IPS-18a (cell line): Measurements from ENCODE around the gene ETS1.

Experiments used
- H3K27ac ChIP-seq: one replicate; pipeline ENCODE4 v1.5.1; 2013; ENCODE audit warnings: low read length
- H3K27me3 ChIP-seq: one replicate; pipeline ENCODE4 v1.6.1; 2013; ENCODE audit warnings: mild to moderate bottlenecking, low read length; ENCODE audit not compliant: control insufficient read depth, insufficient read depth
- H3K36me3 ChIP-seq: one replicate; pipeline ENCODE4 v1.6.1; 2013; ENCODE audit warnings: low read depth, low read length; ENCODE audit not compliant: control insufficient read depth
- H3K4me1 ChIP-seq: one replicate; pipeline ENCODE4 v1.6.1; 2013; ENCODE audit warnings: low read depth, low read length; ENCODE audit not compliant: control insufficient read depth
- H3K4me3 ChIP-seq: one replicate; pipeline ENCODE4 v1.5.1; 2013; ENCODE audit warnings: low read length
- H3K9ac ChIP-seq: one replicate; pipeline ENCODE4 v1.6.1; 2013; ENCODE audit warnings: mild to moderate bottlenecking, low read length, moderate library complexity
- H3K9me3 ChIP-seq: one replicate; pipeline ENCODE4 v1.6.1; 2013; ENCODE audit warnings: low read depth, low read length; ENCODE audit not compliant: control insufficient read depth

Gene ETS1

DNA sequence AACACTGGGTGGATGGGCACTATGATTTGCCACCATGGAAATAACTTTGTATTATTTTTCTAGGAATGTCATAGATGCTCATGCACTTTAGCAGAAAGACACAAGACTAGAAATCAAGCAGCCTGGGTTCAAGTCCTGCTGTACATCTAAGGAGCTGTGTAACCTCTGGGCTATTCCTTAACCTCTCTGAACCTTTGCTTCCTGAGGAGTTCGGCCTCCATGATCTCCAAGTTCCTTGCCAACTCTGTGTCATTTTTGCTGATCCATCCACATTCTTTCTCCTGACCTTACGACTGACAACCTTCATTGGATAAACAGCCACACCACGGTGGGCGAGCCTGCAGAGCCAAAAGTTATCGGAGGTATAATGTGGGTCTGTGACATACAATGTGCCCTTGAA, 24.1 kb downstream of the ETS1 start:
- no peak overlapping the region for H3K4me3 ChIP-seq
- no peaks in the 10 kb centered on the region for H3K27me3 ChIP-seq
- H3K9ac ChIP-seq = no peak overlapping the region
- no peaks in the 10 kb centered on the region for H3K9me3 ChIP-seq
- H3K27ac ChIP-seq = no peak overlapping the region
- peaks cover 4% of the 10 kb centered on the region for H3K4me1 ChIP-seq
- H3K36me3 ChIP-seq = no peaks in the 10 kb centered on the region

DNA sequence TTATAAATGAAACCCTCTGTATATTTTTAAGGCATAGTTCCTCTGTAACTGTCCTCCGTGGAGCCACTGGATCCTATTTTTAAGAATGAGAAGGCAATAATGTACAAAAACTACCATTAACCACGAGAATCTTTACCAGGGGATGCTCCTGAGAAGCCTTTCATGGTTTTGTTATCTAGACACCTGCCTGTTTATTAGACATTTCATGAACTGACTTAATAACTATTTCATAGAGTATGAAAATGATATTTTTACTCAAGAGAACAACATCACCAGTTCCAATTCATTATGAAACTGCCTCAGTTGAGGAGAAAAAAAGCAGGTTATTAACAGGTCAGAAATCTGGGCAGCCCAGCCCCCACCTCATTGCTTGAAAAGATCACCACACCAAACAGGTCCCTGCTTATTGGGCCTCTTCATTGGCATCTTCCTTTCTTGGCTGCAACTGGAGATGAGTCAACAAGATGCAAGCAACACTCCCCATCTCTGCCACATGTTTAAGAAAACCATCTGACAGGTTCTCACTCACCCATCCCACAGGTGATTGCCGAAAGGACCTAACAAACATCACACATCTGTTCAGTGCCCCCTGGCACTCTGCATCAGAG, 27.8 kb downstream of the ETS1 start:
- Histone ChIP-seq H3K4me1 (peaks cover 2% of the 10 kb centered on the region), H3K27ac (no peak overlapping the region)

DNA sequence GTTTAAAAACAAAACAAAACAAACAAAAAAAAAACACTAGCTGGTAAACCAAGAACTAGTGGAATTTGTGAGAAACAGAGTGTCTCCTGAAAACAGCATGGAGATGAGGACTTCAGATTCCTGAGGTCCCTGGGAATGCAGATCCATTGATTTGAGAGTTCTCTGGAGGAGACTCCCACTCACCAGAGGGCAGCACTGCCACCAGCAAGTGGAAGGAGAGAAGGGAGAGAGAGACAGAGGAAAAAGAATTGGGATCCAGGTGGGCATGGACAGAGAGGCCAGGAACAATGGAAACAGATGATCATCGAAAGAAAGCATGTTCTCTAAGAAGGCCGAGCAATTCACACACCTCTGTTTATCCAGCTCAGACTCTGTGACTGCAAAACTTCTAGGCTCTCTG, 31.8 kb downstream of the ETS1 start:
- no peaks in the 10 kb centered on the region for H3K36me3 ChIP-seq
- H3K27ac ChIP-seq = no peak overlapping the region
- peaks cover 36% of the 10 kb centered on the region for H3K27me3 ChIP-seq
- no peaks in the 10 kb centered on the region for H3K4me1 ChIP-seq
- H3K9me3 ChIP-seq = no peaks in the 10 kb centered on the region
- H3K4me3 ChIP-seq = no peak overlapping the region
- H3K9ac ChIP-seq = no peak overlapping the region

More for the DNA sequence above, 27.8 kb downstream of the ETS1 start:
- Histone ChIP-seq H3K4me3 (no peak overlapping the region), H3K9ac (no peak overlapping the region), H3K27me3 (no peaks in the 10 kb centered on the region), H3K9me3 (no peaks in the 10 kb centered on the region), H3K36me3 (no peaks in the 10 kb centered on the region)

DNA sequence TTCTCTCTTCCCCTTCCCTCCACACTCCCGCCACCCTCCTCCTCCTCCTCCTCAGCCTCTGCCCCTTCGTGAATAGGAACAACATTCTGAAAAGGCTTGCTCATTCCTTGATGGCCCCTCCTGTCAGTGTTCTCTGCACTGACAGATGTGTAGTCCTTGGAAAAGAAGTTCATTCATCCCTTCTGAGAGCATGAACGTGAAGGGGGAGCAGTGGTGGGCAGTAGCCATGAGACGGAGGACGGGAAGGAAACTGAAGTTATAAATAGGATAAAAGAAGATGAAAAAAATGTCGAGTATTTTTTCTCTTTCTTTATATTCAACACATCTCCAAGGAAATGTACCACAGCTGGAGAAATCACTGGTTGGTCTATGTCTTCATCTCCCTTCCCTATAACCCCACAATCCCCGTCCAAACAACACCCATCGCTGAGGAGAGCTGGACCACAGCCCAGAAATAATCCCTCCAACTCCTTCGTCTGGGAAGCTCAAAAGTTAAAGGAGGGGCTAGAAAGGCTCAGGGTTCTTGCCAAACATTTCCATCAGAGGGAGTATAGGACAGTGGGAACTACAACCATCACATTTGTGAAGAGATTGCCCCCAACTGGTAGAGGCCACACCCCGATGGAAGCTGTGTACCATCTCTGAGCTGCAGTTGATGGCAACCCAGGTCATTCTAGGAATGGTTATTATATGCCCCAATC, 33.5 kb downstream of the ETS1 start:
- no peaks in the 10 kb centered on the region for H3K36me3 ChIP-seq
- H3K4me3 ChIP-seq = no peak overlapping the region
- peaks cover 54% of the 10 kb centered on the region for H3K27me3 ChIP-seq
- no peak overlapping the region for H3K27ac ChIP-seq
- peaks cover 10% of the 10 kb centered on the region for H3K4me1 ChIP-seq
- no peaks in the 10 kb centered on the region for H3K9me3 ChIP-seq
- no peak overlapping the region for H3K9ac ChIP-seq

DNA sequence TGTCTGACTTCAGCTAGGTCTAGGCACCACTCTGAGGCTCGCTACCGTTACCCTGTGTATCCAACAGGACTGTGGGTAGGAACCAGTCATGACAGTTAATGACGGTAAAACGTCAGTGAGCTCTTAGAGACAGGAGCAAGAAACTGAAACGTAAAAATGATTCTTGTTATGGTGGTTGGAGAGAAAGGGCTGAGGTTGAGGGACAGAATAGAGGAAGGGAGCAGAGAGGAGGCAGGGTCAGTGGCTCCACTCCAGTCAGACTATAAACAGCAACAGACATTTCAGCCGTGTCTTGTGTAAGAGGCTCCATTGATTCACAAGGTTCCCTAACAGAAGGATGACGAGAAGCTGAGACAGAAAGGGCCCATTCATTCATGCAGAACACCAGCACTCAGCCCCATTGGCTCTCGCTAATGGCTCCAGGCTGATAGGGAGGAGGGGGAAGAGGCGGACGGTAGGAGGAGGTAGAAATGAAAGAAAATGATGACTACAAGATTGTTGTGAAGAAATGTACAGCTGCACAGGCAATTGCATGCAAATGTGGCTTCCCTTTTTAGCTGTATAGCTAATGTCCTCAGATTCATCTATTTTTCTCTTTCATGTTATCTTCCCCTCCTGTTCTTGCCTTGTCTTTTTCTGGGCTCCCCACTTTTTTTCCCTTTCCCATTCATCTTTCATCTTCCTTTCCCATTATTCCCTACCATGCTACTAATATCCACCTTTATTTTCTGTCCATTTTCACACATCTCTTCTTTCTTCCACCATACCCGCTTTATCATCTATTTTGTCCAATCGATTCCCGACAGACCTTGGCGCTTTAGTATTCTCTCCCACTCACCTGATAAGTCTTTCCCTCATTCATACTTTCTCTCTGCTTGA, 34.3 kb downstream of the ETS1 start:
- Histone ChIP-seq H3K36me3 (no peaks in the 10 kb centered on the region), H3K9ac (no peak overlapping the region), H3K4me1 (peaks cover 10% of the 10 kb centered on the region), H3K27ac (no peak overlapping the region), H3K4me3 (no peak overlapping the region), H3K27me3 (peaks cover 62% of the 10 kb centered on the region), H3K9me3 (no peaks in the 10 kb centered on the region)

DNA sequence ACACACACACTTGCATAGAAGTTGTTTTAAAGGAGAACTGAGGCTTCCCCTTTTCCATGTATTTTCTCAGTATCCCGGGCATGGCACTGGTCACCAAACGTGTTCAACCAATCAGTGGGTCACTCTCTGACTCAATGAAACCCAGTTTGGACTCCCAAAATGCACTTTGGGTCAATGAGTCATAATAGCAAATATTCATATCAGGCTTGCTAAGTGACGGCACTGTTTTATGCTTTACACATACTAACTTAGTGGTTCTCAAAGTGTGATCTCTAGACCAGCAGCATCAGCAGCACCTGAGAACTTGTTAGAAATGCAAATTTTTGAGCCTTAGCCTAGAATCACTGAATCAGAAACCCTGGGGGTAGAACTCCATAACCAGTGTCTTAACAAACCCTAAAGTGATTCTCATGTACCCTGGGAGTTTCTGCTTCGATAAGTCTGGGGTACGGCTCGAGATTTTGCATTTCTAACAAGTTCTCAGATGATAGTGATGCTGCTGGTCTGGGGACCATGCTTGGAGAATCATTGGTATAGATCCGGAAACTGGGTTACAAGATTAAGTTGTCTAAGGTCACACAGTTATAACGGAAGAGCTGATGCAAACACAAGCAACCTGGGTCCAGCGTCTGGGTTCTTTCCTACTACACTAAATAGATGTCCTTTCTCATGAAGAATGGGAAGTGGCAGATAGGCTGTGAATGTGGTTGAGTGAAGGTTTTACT, 35.6 kb downstream of the ETS1 start:
- H3K9ac ChIP-seq = no peak overlapping the region
- no peak overlapping the region for H3K27ac ChIP-seq
- no peaks in the 10 kb centered on the region for H3K36me3 ChIP-seq
- no peak overlapping the region for H3K4me3 ChIP-seq
- H3K27me3 ChIP-seq = peaks cover 74% of the 10 kb centered on the region
- H3K4me1 ChIP-seq = peaks cover 10% of the 10 kb centered on the region
- no peaks in the 10 kb centered on the region for H3K9me3 ChIP-seq

DNA sequence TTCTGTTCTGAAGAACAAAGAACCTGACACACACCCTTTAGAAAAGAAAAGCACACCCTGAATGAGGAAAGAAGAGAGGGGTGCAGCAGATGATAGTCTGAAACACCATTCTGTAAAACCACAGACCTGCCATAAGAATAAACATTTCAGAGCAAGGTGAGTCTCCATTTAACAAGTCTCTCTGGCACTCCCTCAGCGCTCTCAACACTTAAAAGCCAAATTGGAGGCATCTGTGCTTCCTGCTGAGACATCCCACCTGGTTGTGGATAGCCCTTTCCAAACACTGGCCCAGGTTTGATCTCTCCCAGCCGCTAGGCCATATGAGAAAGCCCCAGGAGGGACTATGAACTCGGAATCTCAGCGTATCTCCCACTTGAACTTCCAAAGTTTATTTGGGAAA, 36.3 kb downstream of the ETS1 start:
- Histone ChIP-seq H3K36me3 (no peaks in the 10 kb centered on the region), H3K27ac (no peak overlapping the region), H3K9me3 (no peaks in the 10 kb centered on the region), H3K4me3 (no peak overlapping the region), H3K27me3 (peaks cover 82% of the 10 kb centered on the region), H3K9ac (no peak overlapping the region), H3K4me1 (peaks cover 10% of the 10 kb centered on the region)

DNA sequence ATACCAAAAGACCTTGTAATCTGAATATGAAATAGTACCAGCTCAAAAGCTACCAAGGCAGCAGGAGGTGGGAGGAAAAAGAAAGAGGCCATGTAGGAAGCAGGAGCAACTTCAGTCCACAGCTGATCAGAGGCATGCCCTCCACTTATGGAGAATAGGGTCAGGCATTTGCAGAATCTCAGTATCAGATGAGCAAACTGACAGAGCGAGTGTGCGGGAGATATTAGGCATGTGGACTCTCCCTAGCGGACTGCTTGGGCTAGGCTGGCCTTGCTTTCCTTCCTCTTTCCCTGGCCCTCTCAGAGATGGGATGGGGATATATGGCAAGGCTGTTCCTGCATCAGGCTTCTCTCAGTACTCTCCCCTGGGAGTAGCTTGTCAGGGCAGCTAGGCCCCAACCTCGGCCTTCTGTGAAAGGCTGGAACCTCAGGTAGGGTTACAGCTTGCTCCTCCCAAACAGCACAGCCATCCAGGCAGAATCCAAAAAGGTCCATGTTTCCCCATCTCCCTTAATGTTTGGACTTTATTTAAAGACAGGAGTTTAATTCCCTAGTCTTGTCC, 37.0 kb downstream of the ETS1 start:
- H3K36me3 ChIP-seq = no peaks in the 10 kb centered on the region
- no peaks in the 10 kb centered on the region for H3K9me3 ChIP-seq
- H3K4me1 ChIP-seq = peaks cover 10% of the 10 kb centered on the region
- H3K9ac ChIP-seq = no peak overlapping the region
- H3K4me3 ChIP-seq = no peak overlapping the region
- H3K27me3 ChIP-seq = peaks cover 89% of the 10 kb centered on the region
- H3K27ac ChIP-seq = no peak overlapping the region

DNA sequence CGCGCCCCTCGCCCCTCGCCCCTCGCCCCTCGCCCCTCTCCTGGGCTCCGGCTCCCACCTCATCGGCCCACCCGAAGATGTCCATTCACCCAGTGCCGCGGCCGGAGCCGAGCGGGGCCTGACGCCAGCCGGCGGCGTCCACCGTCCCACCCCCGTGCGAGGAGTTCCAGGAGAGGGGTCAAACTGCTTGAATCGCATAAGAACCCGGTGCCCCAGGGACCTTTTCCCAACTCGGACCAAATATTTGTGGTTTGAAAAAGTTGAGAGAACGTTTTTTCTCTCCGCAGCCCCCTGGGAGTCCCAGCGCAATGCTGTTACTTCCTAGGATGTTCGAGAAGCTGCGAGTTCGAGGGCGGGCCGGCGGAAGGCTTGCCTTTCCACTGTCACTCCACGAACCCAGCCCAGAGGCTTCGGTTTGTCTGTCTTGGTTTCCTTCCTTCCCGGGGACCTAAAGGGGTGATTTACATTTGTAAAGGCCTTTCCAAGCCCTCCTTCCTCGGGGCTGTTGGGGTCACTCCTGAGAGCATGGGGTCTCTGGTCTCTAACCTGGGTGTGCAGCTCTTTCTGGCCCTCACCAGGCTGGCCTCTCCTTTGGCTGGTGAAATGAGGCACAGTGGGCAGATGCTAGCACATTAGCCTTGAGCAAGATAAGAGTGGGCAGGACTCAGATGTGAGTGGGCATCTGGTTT, 38.0 kb downstream of the ETS1 start:
- Histone ChIP-seq H3K4me3 (peak overlapping the region; percentile 54), H3K9me3 (no peaks in the 10 kb centered on the region), H3K36me3 (no peaks in the 10 kb centered on the region), H3K27ac (no peak overlapping the region), H3K9ac (no peak overlapping the region), H3K27me3 (peaks cover 98% of the 10 kb centered on the region), H3K4me1 (peaks cover 14% of the 10 kb centered on the region)

DNA sequence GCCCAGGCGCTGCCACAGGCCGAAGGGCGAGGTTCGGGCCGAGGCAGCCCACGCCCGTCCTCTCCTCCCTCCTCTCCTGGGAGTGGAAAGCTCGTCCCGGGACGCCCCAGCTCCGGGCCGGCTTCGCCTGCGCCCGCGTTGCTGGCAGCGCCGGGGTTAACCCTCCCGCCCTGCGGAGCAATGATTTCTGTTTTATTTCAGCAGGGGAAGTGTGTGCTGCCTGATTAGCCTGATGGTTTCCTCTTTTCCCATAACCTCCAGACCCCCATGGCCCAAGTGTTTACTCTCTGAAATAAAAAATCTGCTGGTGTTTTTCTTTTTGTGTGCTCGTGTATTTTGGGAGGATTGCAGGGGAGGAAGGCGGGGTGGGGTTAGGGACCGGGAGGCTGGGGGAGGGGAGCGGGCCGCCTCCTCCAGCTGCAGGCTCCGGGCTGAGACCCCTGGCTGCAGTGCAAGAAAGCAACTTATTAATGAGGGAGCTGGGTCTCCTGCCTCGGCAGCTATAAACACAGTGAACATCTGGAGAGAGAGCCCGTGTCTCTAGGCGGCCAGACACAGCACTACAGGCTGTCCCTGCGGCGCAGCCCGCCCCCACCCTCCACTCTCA, 38.6 kb downstream of the ETS1 start:
- Histone ChIP-seq H3K27ac (no peak overlapping the region), H3K4me3 (peak overlapping the region; percentile 54), H3K9me3 (no peaks in the 10 kb centered on the region), H3K27me3 (peaks cover 96% of the 10 kb centered on the region), H3K36me3 (no peaks in the 10 kb centered on the region), H3K9ac (no peak overlapping the region), H3K4me1 (peaks cover 14% of the 10 kb centered on the region)
